ENCODE results near the gene HOXD10.

HOXD10 gene

GRCh38 chr2:176123411-176124109, 7.0 kb downstream of the HOXD10 start:
- DNase-seq (ENCODE audit: low read depth, low spot score) = no peak

GRCh38 chr2:176124110-176124946, 7.8 kb downstream of the HOXD10 start:
- no peak for DNase-seq (ENCODE audit: low read depth, low spot score)

- no peak for DNase-seq (ENCODE audit: low read depth, low spot score)
These were observed 8.6 kb downstream of the HOXD10 start for GRCh38 chr2:176124947-176125771.

- DNase-seq (ENCODE audit: low read depth, low spot score) = no peak
These were observed 9.1 kb downstream of the HOXD10 start for GRCh38 chr2:176125772-176126054.

- DNase-seq (ENCODE audit: low read depth, low spot score) = peak; percentile 33
These were observed 10.6 kb downstream of the HOXD10 start for GRCh38 chr2:176126929-176127773.

- DNase-seq (ENCODE audit: low read depth, low spot score) = no peak
These were observed 11.1 kb downstream of the HOXD10 start for GRCh38 chr2:176127774-176128072.

- DNase-seq (ENCODE audit: low read depth, low spot score) = no peak
These were observed 11.8 kb downstream of the HOXD10 start for GRCh38 chr2:176128172-176128981.

- DNase-seq (ENCODE audit: low read depth, low spot score) = no peak
These were observed 12.6 kb downstream of the HOXD10 start, which contains the start of gene HOXD8 for GRCh38 chr2:176128982-176129796. TSS of gene HOXD8 (plus strand) at chr2:176129705. CDS start at chr2:176130367, 662 bp downstream.

GRCh38 chr2:176129813-176130146, 13.2 kb downstream of the HOXD10 start:
- DNase-seq (ENCODE audit: low read depth, low spot score) = no peak

- DNase-seq (ENCODE audit: low read depth, low spot score) = no peak
These were observed 13.8 kb downstream of the HOXD10 start for GRCh38 chr2:176130147-176130956.

GRCh38 chr2:176130957-176131847, 14.6 kb downstream of the HOXD10 start:
- no peak for DNase-seq (ENCODE audit: low read depth, low spot score)

GRCh38 chr2:176131848-176132158, 15.2 kb downstream of the HOXD10 start:
- DNase-seq (ENCODE audit: low read depth, low spot score) = no peak

GRCh38 chr2:176132205-176133171, 15.9 kb downstream of the HOXD10 start:
- DNase-seq (ENCODE audit: low read depth, low spot score) = no peak

GRCh38 chr2:176133389-176133788, 16.8 kb downstream of the HOXD10 start:
- DNase-seq (ENCODE audit: low read depth, low spot score) = no peak

GRCh38 chr2:176134035-176134434, 17.5 kb downstream of the HOXD10 start:
- no peak for DNase-seq (ENCODE audit: low read depth, low spot score)

- no peak for DNase-seq (ENCODE audit: low read depth, low spot score)
These were observed 18.5 kb downstream of the HOXD10 start for GRCh38 chr2:176135035-176135440.
